OCI-M2 (cell line): ENCODE results near the gene MSGN1.
"Not testable (repeated sequence)": the region's sequence is repeated elsewhere in the genome, so short reads cannot be mapped to it uniquely, and the experiment has no call there.

Source experiments
- DNase-seq: peaks from one replicate; lab custom pipeline; 2025; ENCODE audit not compliant: unreplicated experiment; lab: John Stamatoyannopoulos, UW

The MSGN1 gene

GRCh38 chr2:17804358-17804757 is 11.9 kb upstream of the MSGN1 start:
- DNase-seq: no peak

GRCh38 chr2:17805166-17805565 is 11.1 kb upstream of the MSGN1 start:
- DNase-seq: no peak

- no peak for DNase-seq
Observed at GRCh38 chr2:17805717-17806363, 10.4 kb upstream of the MSGN1 start.

GRCh38 chr2:17813010-17813741 is 3.1 kb upstream of the MSGN1 start:
- no peak for DNase-seq

GRCh38 chr2:17813742-17814473 is 2.4 kb upstream of the MSGN1 start:
- no peak for DNase-seq

GRCh38 chr2:17814601-17815000 is 1.7 kb upstream of the MSGN1 start:
- DNase-seq: no peak

GRCh38 chr2:17815468-17816184 is 634 bp upstream of the MSGN1 start:
- no peak for DNase-seq

- DNase-seq: no peak
Observed at GRCh38 chr2:17818235-17818815, 2.1 kb downstream of the MSGN1 start.

GRCh38 chr2:17821080-17821479 is 4.8 kb downstream of the MSGN1 start:
- no peak for DNase-seq

- no peak for DNase-seq
Observed at GRCh38 chr2:17821535-17822444, 5.5 kb downstream of the MSGN1 start.

GRCh38 chr2:17822445-17823117 is 6.3 kb downstream of the MSGN1 start:
- no peak for DNase-seq

GRCh38 chr2:17823646-17824045 is 7.4 kb downstream of the MSGN1 start:
- not testable (repeated sequence) for DNase-seq

- DNase-seq: no peak
Observed at GRCh38 chr2:17827316-17827715, 11.1 kb downstream of the MSGN1 start.

GRCh38 chr2:17827785-17828184 is 11.5 kb downstream of the MSGN1 start:
- no peak for DNase-seq

- DNase-seq: no peak
Observed at GRCh38 chr2:17830053-17831034, 14.1 kb downstream of the MSGN1 start.

GRCh38 chr2:17835516-17835915 is 19.3 kb downstream of the MSGN1 start:
- no peak for DNase-seq

- DNase-seq: no peak
Observed at GRCh38 chr2:17839959-17840358, 23.7 kb downstream of the MSGN1 start.

GRCh38 chr2:17843457-17843856 is 27.2 kb downstream of the MSGN1 start:
- DNase-seq: no peak
